Measurements from ENCODE around the gene SPEN.
"Not testable (repeated sequence)": the region's sequence is repeated elsewhere in the genome, so short reads cannot be mapped to it uniquely, and the experiment has no call there.

The SPEN gene

DNA sequence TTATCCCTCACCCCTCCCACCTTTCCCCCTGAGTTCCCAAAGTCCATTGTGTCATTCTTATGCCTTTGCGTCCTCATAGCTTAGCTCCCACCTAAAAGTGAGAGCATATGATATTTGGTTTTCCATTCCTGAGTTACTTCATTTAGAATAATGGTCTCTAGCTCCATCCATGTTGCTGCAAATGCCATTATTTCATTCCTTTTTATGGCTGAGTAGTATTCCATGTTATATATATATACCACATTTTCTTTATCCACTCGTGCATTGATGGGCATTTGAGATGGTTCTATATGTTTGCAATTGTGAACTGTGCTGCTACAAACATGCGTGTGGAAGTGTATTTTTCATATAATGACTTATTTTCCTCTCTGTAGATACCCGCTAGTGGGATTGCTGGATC is 130.4 kb downstream of the SPEN start:
- H3K9me3 ChIP-seq (replicated peaks in 1 of 2; ENCODE audit: control insufficient read depth in 2 of 2, insufficient read depth in 1 of 2, low read depth in 1 of 2, low read length in 2 of 2); H3K4me2 ChIP-seq (ENCODE audit: insufficient read depth, low read length, poor library complexity, severe bottlenecking); H3K27me3 ChIP-seq (ENCODE audit: control insufficient read depth in 3 of 3, insufficient read depth in 3 of 3, low read depth in 1 of 3, low read length in 3 of 3); H2AFZ ChIP-seq (ENCODE audit: low read length); H2BK12ac ChIP-seq (ENCODE audit: low read length); H3K27ac ChIP-seq (replicated peaks; ENCODE audit: low read length); H2BK15ac ChIP-seq (ENCODE audit: low read length); H3K14ac ChIP-seq (ENCODE audit: low read length); H3K4me3 ChIP-seq (ENCODE audit: low read length in 2 of 2); H3K79me1 ChIP-seq (ENCODE audit: low read depth, low read length); H2BK5ac ChIP-seq (ENCODE audit: low read length); H2BK120ac ChIP-seq (ENCODE audit: low read depth, low read length); H3K4ac ChIP-seq (ENCODE audit: low read length); H2AK5ac ChIP-seq (ENCODE audit: low read depth, low read length); H3K9ac ChIP-seq (ENCODE audit: low read depth, low read length, poor library complexity); H4K8ac ChIP-seq (ENCODE audit: low read depth, low read length); H3K36me3 ChIP-seq (replicated peaks in 1 of 2; ENCODE audit: control insufficient read depth in 2 of 2, insufficient read depth in 2 of 2, low read length in 2 of 2); H3K4me1 ChIP-seq (ENCODE audit: control insufficient read depth in 2 of 2, insufficient read depth in 1 of 2, low read depth in 1 of 2, low read length in 2 of 2); DNase-seq (ENCODE audit: low spot score); H3K23ac ChIP-seq (ENCODE audit: low read depth, low read length, poor library complexity); H3K18ac ChIP-seq (ENCODE audit: low read length); H4K91ac ChIP-seq (ENCODE audit: low read depth, low read length, poor library complexity): not testable (repeated sequence)
- WGBS, 2 donors (ENCODE audit: extremely low coverage in 2 of 2, insufficient read length in 2 of 2, insufficient replicate concordance in 1 of 2): no CpG with 5 or more reads among the region's 4 CpGs

DNA sequence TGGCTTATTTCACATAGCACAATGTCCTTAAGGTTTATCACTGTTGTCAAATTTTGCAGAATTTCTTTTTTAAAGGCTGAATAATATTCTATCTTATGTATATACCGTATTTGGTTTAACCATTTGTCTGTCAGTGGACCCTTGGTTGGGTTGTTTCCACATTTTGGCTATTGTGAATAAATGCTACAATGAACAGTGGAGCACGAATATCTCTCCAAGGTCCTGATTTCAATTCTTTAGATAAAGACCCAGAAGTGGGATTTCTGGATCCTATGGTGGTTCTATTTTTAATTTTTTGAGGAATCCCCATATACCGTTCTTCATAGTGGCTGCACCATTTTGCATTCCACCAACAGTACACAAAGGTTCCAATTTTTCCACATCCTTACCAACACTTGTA is 134.2 kb downstream of the SPEN start:
- no peak overlapping the region for H2BK12ac ChIP-seq (ENCODE audit: low read length)
- H3K27ac ChIP-seq (replicated peaks; ENCODE audit: low read length): no peak overlapping the region
- no peak overlapping the region for H3K4me2 ChIP-seq (ENCODE audit: insufficient read depth, low read length, poor library complexity, severe bottlenecking)
- peaks cover 0 to 4% of the 10 kb centered on the region in 2 donors for H3K9me3 ChIP-seq (replicated peaks in 1 of 2; ENCODE audit: control insufficient read depth in 2 of 2, insufficient read depth in 1 of 2, low read depth in 1 of 2, low read length in 2 of 2)
- no peak overlapping the region for H2AFZ ChIP-seq (ENCODE audit: low read length)
- no peak overlapping the region for H3K4me3 ChIP-seq (ENCODE audit: low read length in 2 of 2)
- no peak overlapping the region for H2BK120ac ChIP-seq (ENCODE audit: low read depth, low read length)
- no CpG with 5 or more reads among the region's 3 CpGs for WGBS, 2 donors (ENCODE audit: extremely low coverage in 2 of 2, insufficient read length in 2 of 2, insufficient replicate concordance in 1 of 2)
- no peaks in the 10 kb centered on the region for H3K79me1 ChIP-seq (ENCODE audit: low read depth, low read length)
- H3K14ac ChIP-seq (ENCODE audit: low read length): no peak overlapping the region
- peaks cover 0 to under 1% of the 10 kb centered on the region in 2 donors for H3K4me1 ChIP-seq (ENCODE audit: control insufficient read depth in 2 of 2, insufficient read depth in 1 of 2, low read depth in 1 of 2, low read length in 2 of 2)
- H3K23ac ChIP-seq (ENCODE audit: low read depth, low read length, poor library complexity): no peak overlapping the region
- H2AK5ac ChIP-seq (ENCODE audit: low read depth, low read length): no peak overlapping the region
- H3K18ac ChIP-seq (ENCODE audit: low read length): no peak overlapping the region
- no peak overlapping the region for H4K91ac ChIP-seq (ENCODE audit: low read depth, low read length, poor library complexity)
- H3K4ac ChIP-seq (ENCODE audit: low read length): no peak overlapping the region
- no peaks in the 10 kb centered on the region for H3K27me3 ChIP-seq (ENCODE audit: control insufficient read depth in 3 of 3, insufficient read depth in 3 of 3, low read depth in 1 of 3, low read length in 3 of 3)
- H4K8ac ChIP-seq (ENCODE audit: low read depth, low read length): no peak overlapping the region
- no peaks in the 10 kb centered on the region for H3K36me3 ChIP-seq (replicated peaks in 1 of 2; ENCODE audit: control insufficient read depth in 2 of 2, insufficient read depth in 2 of 2, low read length in 2 of 2)
- no peak overlapping the region for H3K9ac ChIP-seq (ENCODE audit: low read depth, low read length, poor library complexity)
- no peak overlapping the region for H2BK5ac ChIP-seq (ENCODE audit: low read length)
- H2BK15ac ChIP-seq (ENCODE audit: low read length): no peak overlapping the region
- DNase-seq (ENCODE audit: low spot score): no peak

- Histone ChIP-seq H2AK5ac (ENCODE audit: low read depth, low read length) (no peak overlapping the region), H4K91ac (ENCODE audit: low read depth, low read length, poor library complexity) (no peak overlapping the region), H3K9ac (ENCODE audit: low read depth, low read length, poor library complexity) (no peak overlapping the region), H3K79me1 (ENCODE audit: low read depth, low read length) (no peaks in the 10 kb centered on the region), H3K4me1 (ENCODE audit: control insufficient read depth in 2 of 2, insufficient read depth in 1 of 2, low read depth in 1 of 2, low read length in 2 of 2) (no peaks in the 10 kb centered on the region), H3K23ac (ENCODE audit: low read depth, low read length, poor library complexity) (no peak overlapping the region), H2BK5ac (ENCODE audit: low read length) (no peak overlapping the region), H3K18ac (ENCODE audit: low read length) (no peak overlapping the region), H3K27ac (replicated peaks; ENCODE audit: low read length) (no peak overlapping the region), H3K4me3 (ENCODE audit: low read length in 2 of 2) (no peak overlapping the region), H3K36me3 (replicated peaks in 1 of 2; ENCODE audit: control insufficient read depth in 2 of 2, insufficient read depth in 2 of 2, low read length in 2 of 2) (no peaks in the 10 kb centered on the region), H3K27me3 (ENCODE audit: control insufficient read depth in 3 of 3, insufficient read depth in 3 of 3, low read depth in 1 of 3, low read length in 3 of 3) (no peaks in the 10 kb centered on the region), H3K9me3 (replicated peaks in 1 of 2; ENCODE audit: control insufficient read depth in 2 of 2, insufficient read depth in 1 of 2, low read depth in 1 of 2, low read length in 2 of 2) (peaks cover 0 to 3% of the 10 kb centered on the region in 2 donors), H3K4ac (ENCODE audit: low read length) (no peak overlapping the region), H2BK15ac (ENCODE audit: low read length) (no peak overlapping the region), H4K8ac (ENCODE audit: low read depth, low read length) (no peak overlapping the region), H3K4me2 (ENCODE audit: insufficient read depth, low read length, poor library complexity, severe bottlenecking) (no peak overlapping the region), H2BK120ac (ENCODE audit: low read depth, low read length) (no peak overlapping the region), H2AFZ (ENCODE audit: low read length) (no peak overlapping the region), H2BK12ac (ENCODE audit: low read length) (no peak overlapping the region), H3K14ac (ENCODE audit: low read length) (no peak overlapping the region)
- no CpG with 5 or more reads among the region's 1 CpG for WGBS, 2 donors (ENCODE audit: extremely low coverage in 2 of 2, insufficient read length in 2 of 2, insufficient replicate concordance in 1 of 2)
- DNase-seq (ENCODE audit: low spot score): no peak
These were observed 135.8 kb downstream of the SPEN start for GRCh38 chr1:15983275-15983674.

- H2AFZ ChIP-seq (ENCODE audit: low read length): no peak overlapping the region
- no peak overlapping the region for H2BK15ac ChIP-seq (ENCODE audit: low read length)
- H2BK120ac ChIP-seq (ENCODE audit: low read depth, low read length): no peak overlapping the region
- H3K4ac ChIP-seq (ENCODE audit: low read length): no peak overlapping the region
- H2AK5ac ChIP-seq (ENCODE audit: low read depth, low read length): no peak overlapping the region
- H3K9ac ChIP-seq (ENCODE audit: low read depth, low read length, poor library complexity): no peak overlapping the region
- no peak overlapping the region for H3K14ac ChIP-seq (ENCODE audit: low read length)
- H3K9me3 ChIP-seq (replicated peaks in 1 of 2; ENCODE audit: control insufficient read depth in 2 of 2, insufficient read depth in 1 of 2, low read depth in 1 of 2, low read length in 2 of 2): peaks cover 0 to 3% of the 10 kb centered on the region in 2 donors
- peaks cover 3% of the 10 kb centered on the region for H3K79me1 ChIP-seq (ENCODE audit: low read depth, low read length)
- WGBS, 2 donors (ENCODE audit: extremely low coverage in 2 of 2, insufficient read length in 2 of 2, insufficient replicate concordance in 1 of 2): no CpG with 5 or more reads among the region's 5 CpGs
- H3K27me3 ChIP-seq (ENCODE audit: control insufficient read depth in 3 of 3, insufficient read depth in 3 of 3, low read depth in 1 of 3, low read length in 3 of 3): peaks cover 0 to 3% (median 0%) of the 10 kb centered on the region in 3 experiments
- H2BK12ac ChIP-seq (ENCODE audit: low read length): no peak overlapping the region
- no peaks in the 10 kb centered on the region for H3K4me1 ChIP-seq (ENCODE audit: control insufficient read depth in 2 of 2, insufficient read depth in 1 of 2, low read depth in 1 of 2, low read length in 2 of 2)
- DNase-seq (ENCODE audit: low spot score): no peak
- no peaks in the 10 kb centered on the region for H3K36me3 ChIP-seq (replicated peaks in 1 of 2; ENCODE audit: control insufficient read depth in 2 of 2, insufficient read depth in 2 of 2, low read length in 2 of 2)
- no peak overlapping the region for H4K91ac ChIP-seq (ENCODE audit: low read depth, low read length, poor library complexity)
- no peak overlapping the region for H3K27ac ChIP-seq (replicated peaks; ENCODE audit: low read length)
- H3K4me3 ChIP-seq (ENCODE audit: low read length in 2 of 2): no peak overlapping the region
- H3K23ac ChIP-seq (ENCODE audit: low read depth, low read length, poor library complexity): no peak overlapping the region
- no peak overlapping the region for H3K18ac ChIP-seq (ENCODE audit: low read length)
- H4K8ac ChIP-seq (ENCODE audit: low read depth, low read length): no peak overlapping the region
- H2BK5ac ChIP-seq (ENCODE audit: low read length): no peak overlapping the region
- no peak overlapping the region for H3K4me2 ChIP-seq (ENCODE audit: insufficient read depth, low read length, poor library complexity, severe bottlenecking)
These were observed 138.2 kb downstream of the SPEN start for GRCh38 chr1:15985611-15986297.
